ENCODE results near the gene HOMER3. TPM values are rescaled to one million over a fixed set of nuclear protein-coding genes. Genes with fewer than 3 reads are reported as not detected.

The HOMER3 gene
- total RNA-seq, 2 donors from 2014 or later = 27.5 to 29.0 TPM

- no peaks in the 10 kb centered on the region for H3K27me3 ChIP-seq
- H3K27ac ChIP-seq = no peak overlapping the region
- no peaks in the 10 kb centered on the region for H3K9me3 ChIP-seq
- no peaks in the 10 kb centered on the region for H3K4me1 ChIP-seq
- intact Hi-C loops (cut with DNase I) = no loop called here
- WGBS, 2 donors = 85 to 89% methylated on average over 6 to 7 of the region's 7 CpGs
- TF ChIP-seq CTCF (IDR thresholded peaks at IDR 0.05) = no peak
- no peak for TF ChIP-seq POLR2A (IDR thresholded peaks at IDR 0.05)
- H3K36me3 ChIP-seq (replicated peaks in 1 of 2; ENCODE audit: insufficient read depth in 1 of 2, low read depth in 2 of 2) = no peaks in the 10 kb centered on the region
- no peak for DNase-seq
- no peak overlapping the region for H3K4me3 ChIP-seq
- ATAC-seq = no peak
Measured at GRCh38 chr19:18951721-18952281, 10.8 kb upstream of the HOMER3 start.

GRCh38 chr19:18949858-18950257 lies 8.8 kb upstream of the HOMER3 start:
- no peaks in the 10 kb centered on the region for H3K36me3 ChIP-seq (replicated peaks in 1 of 2; ENCODE audit: insufficient read depth in 1 of 2, low read depth in 2 of 2)
- H3K4me3 ChIP-seq = no peak overlapping the region
- no peaks in the 10 kb centered on the region for H3K9me3 ChIP-seq
- TF ChIP-seq POLR2A (IDR thresholded peaks at IDR 0.05) (no peak), CTCF (IDR thresholded peaks at IDR 0.05) (no peak)
- intact Hi-C loops (cut with DNase I) = no loop called here
- H3K4me1 ChIP-seq = no peaks in the 10 kb centered on the region
- no peak for ATAC-seq
- DNase-seq = no peak
- no peak overlapping the region for H3K27ac ChIP-seq
- no peaks in the 10 kb centered on the region for H3K27me3 ChIP-seq
- 71 to 81% methylated on average over 3 of the region's 3 CpGs for whole genome bisulfite sequencing, 2 donors

GRCh38 chr19:18948976-18949356 lies 7.9 kb upstream of the HOMER3 start:
- no peak for TF ChIP-seq CTCF (IDR thresholded peaks at IDR 0.05)
- TF ChIP-seq POLR2A (IDR thresholded peaks at IDR 0.05) = no peak
- DNase-seq = no peak
- WGBS, 2 donors = 71 to 72% methylated on average over 3 to 4 of the region's 5 CpGs
- no peak overlapping the region for H3K4me3 ChIP-seq
- H3K27ac ChIP-seq = no peak overlapping the region
- intact Hi-C loops (cut with DNase I) = no loop called here
- no peaks in the 10 kb centered on the region for H3K36me3 ChIP-seq (replicated peaks in 1 of 2; ENCODE audit: insufficient read depth in 1 of 2, low read depth in 2 of 2)
- ATAC-seq = no peak
- H3K4me1 ChIP-seq = no peaks in the 10 kb centered on the region
- H3K9me3 ChIP-seq = no peaks in the 10 kb centered on the region
- no peaks in the 10 kb centered on the region for H3K27me3 ChIP-seq

- H3K4me1 ChIP-seq = no peaks in the 10 kb centered on the region
- ATAC-seq = no peak
- no peak for TF ChIP-seq CTCF (IDR thresholded peaks at IDR 0.05)
- TF ChIP-seq POLR2A (IDR thresholded peaks at IDR 0.05) = no peak
- H3K27ac ChIP-seq = no peak overlapping the region
- no peaks in the 10 kb centered on the region for H3K36me3 ChIP-seq (replicated peaks in 1 of 2; ENCODE audit: insufficient read depth in 1 of 2, low read depth in 2 of 2)
- intact Hi-C loops (cut with DNase I) = no loop called here
- H3K9me3 ChIP-seq = no peaks in the 10 kb centered on the region
- no peaks in the 10 kb centered on the region for H3K27me3 ChIP-seq
- DNase-seq = no peak
- 61 to 64% methylated on average over 2 to 15 of the region's 15 CpGs for WGBS, 2 donors
- no peak overlapping the region for H3K4me3 ChIP-seq
Measured at GRCh38 chr19:18948075-18948975, 7.3 kb upstream of the HOMER3 start.
